GM12878 (cell line): Measurements from ENCODE around the gene DNAJC28. TPM values are rescaled to one million over a fixed set of nuclear protein-coding genes. Genes with fewer than 3 reads are reported as not detected.

Experiments used
- BRCA1 ChIP-seq: IDR thresholded peaks from 2 replicates; pipeline ENCODE4 v1.6.1; 2011; ENCODE audit warnings: low read depth, low read length, improper control_type of control experiment
- CBFB ChIP-seq: IDR thresholded peaks from 2 replicates; pipeline ENCODE4 v1.6.1; 2016; ENCODE audit warnings: antibody characterized with exemption, low read depth
- CHD1 ChIP-seq: IDR thresholded peaks from 2 replicates; pipeline ENCODE4 v1.6.1; 2012; ENCODE audit warnings: low read depth, low read length, improper control_type of control experiment
- DPF2 ChIP-seq: fragments of 450-650 bp; IDR thresholded peaks from 2 replicates; pipeline ENCODE4 v1.6.1; 2017; ENCODE audit warnings: mild to moderate bottlenecking
- ETV6 ChIP-seq, 2 experiments: fragments of 450-650 bp in 1 of 2; IDR thresholded peaks in 1 of 2; conservative IDR thresholded peaks in 1 of 2; 2 replicates each; pipeline ENCODE4 v1.6.1; 2014; ENCODE audit warnings: antibody characterized with exemption in 1 of 2, borderline replicate concordance in 1 of 2, low read depth in 1 of 2, mild to moderate bottlenecking in 1 of 2, moderate library complexity in 1 of 2
- IKZF1 ChIP-seq: fragments of 450-650 bp; conservative IDR thresholded peaks from 2 replicates; pipeline ENCODE4 v1.6.1; 2017; ENCODE audit warnings: antibody characterized with exemption, mild to moderate bottlenecking
- NFIC ChIP-seq: IDR thresholded peaks from 2 replicates; pipeline ENCODE4 v1.6.1; 2012; ENCODE audit warnings: low read depth, mild to moderate bottlenecking, inconsistent platforms, low read length, moderate library complexity
- POLR2A ChIP-seq: IDR thresholded peaks from 2 replicates; pipeline ENCODE4 v1.6.1; 2011; ENCODE audit warnings: low read depth, mild to moderate bottlenecking, low read length
- POLR2AphosphoS5 ChIP-seq: IDR thresholded peaks from 2 replicates; pipeline ENCODE4 v1.6.1; 2011; ENCODE audit warnings: mild to moderate bottlenecking, low read length, inconsistent platforms
- RUNX3 ChIP-seq: IDR thresholded peaks from 2 replicates; pipeline ENCODE4 v1.6.1; 2012; ENCODE audit warnings: low read length, inconsistent platforms
- SUPT20H ChIP-seq: IDR thresholded peaks from 2 replicates; pipeline ENCODE4 v1.6.1; 2011; ENCODE audit warnings: low read depth, mild to moderate bottlenecking, low read length, moderate library complexity, borderline replicate concordance; ENCODE audit not compliant: control insufficient read depth
- SUZ12 ChIP-seq: fragments of 200-600 bp; sonication (generic); IDR thresholded peaks from one replicate; pipeline ENCODE4 v1.6.1; 2018; ENCODE audit warnings: antibody characterized with exemption, mild to moderate bottlenecking; ENCODE audit not compliant: unreplicated experiment
- TCF7 ChIP-seq: IDR thresholded peaks from 2 replicates; pipeline ENCODE4 v1.6.1; 2014; ENCODE audit warnings: antibody characterized with exemption, borderline replicate concordance
- ZNF274 ChIP-seq: IDR thresholded peaks from one replicate; pipeline ENCODE4 v1.8.0; 2011; ENCODE audit not compliant: insufficient read length, insufficient read depth
- ZNF622 ChIP-seq: fragments of 450-650 bp; IDR thresholded peaks from 2 replicates; pipeline ENCODE4 v1.6.1; 2017; ENCODE audit warnings: mild to moderate bottlenecking, inconsistent platforms
- polyA plus RNA-seq, 11 experiments: library from polyadenylated mRNA; depleted of rRNA in 4 of 11; unstranded in 6 of 11; stranded (reverse) in 5 of 11; fragments of >200 nt; fragmentation: Nextera tagmentation in 4 of 11; fragmentation: Illumina TruSeq in 1 of 11; extraction: Ambion mirVana in 4 of 11; extraction: Trizol in 1 of 11; gene quantifications; 1 replicate in 1 of 11; 2 replicates in 10 of 11; pipeline versions ENCODE4 v1.2.1 to v1.2.3, GENCODE V29; 2011 to 2016; ENCODE audit warnings: inconsistent platforms in 2 of 11, missing spikeins in 2 of 11, low read depth in 1 of 11
- total RNA-seq, 4 experiments: library from RNA; depleted of rRNA in 3 of 4; stranded (reverse); fragments of >200 nt in 3 of 4; fragmentation: Illumina TruSeq in 1 of 4; extraction: Trizol in 1 of 4; gene quantifications; 2 replicates each; pipeline versions ENCODE4 v1.2.1 to v1.2.3, GENCODE V29; 2013 to 2021
- TF ChIP-seq, protein P1 (sequence below): fragments of 450-650 bp; IDR thresholded peaks from 2 replicates; pipeline ENCODE4 v1.6.1; 2018; ENCODE audit warnings: borderline replicate concordance, mild to moderate bottlenecking; ENCODE audit not compliant: partially characterized antibody
- TF ChIP-seq, protein P2 (sequence below): fragments of 450-650 bp; IDR thresholded peaks from 2 replicates; pipeline ENCODE4 v1.6.1; 2014; ENCODE audit warnings: mild to moderate bottlenecking
- TF ChIP-seq, protein P3 (sequence below): fragments of 150-350 bp; IDR thresholded peaks from 2 replicates; pipeline ENCODE4 v1.6.1; 2014; ENCODE audit warnings: mild to moderate bottlenecking, low read depth, low read length
- TF ChIP-seq, protein P4 (sequence below): fragments of 450-650 bp; IDR thresholded peaks from 2 replicates; pipeline ENCODE4 v1.6.1; 2016; ENCODE audit warnings: mild to moderate bottlenecking, moderate library complexity, borderline replicate concordance

DNAJC28 gene
- total and polyA plus RNA-seq, 10 of the 15 experiments (the other 5 are each of a cell fraction or from before 2014, with no cell fraction given), result 0.26 to 0.77 (median 0.54) TPM

DNA sequence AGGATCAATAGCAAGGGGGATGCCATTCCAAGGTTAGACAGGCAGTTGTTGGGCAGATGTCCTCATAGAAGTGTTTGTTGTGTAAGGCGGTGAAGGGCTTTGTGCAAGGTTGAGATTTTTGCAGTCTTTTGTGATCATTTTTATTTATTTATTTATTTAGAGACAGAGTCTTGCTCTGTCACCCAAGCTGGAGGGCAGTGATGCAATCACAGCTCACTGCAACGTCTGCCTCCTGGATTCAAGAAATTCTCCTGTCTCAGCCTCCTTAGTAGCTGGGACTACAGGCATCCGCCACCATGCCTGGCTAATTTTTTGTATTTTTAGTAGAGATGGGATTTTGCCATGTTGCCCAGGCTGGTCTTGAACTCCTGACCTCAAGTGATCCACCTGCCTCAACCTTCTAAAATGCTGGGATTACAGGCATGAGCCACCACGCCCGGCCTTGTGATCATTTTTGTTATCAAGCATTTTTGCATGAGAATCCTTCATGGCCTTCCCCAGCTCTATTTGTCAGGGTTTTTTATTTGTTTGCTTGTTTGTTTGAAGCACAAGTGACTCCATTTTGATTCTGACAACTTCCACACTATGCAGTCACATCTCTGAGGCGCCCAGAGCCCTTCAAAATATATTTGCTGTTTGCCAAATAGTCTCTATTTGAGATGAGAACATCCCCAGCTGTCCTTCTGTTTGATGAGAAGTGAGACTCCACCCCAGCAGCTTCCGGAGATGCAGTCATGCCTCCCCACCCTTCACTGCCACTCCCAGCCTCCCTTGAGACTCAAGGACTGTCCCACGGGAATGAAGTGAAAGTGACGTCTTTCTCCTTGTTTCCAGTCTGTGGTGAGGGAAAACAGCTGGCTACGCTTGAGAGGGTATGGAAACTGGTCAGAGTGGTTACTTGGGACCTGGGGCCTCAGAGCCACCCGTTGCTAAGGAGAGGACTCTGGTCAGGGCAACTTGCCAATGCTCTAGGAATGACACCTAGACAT is 49.7 kb downstream of the DNAJC28 start (continued):
- TF ChIP-seq IKZF1, result peak; percentile 98
- TF ChIP-seq POLR2A, result no peak; the same call in 1 of the 2 replicates
- no peak for TF ChIP-seq ZNF622
- TF ChIP-seq TCF7, result no peak
- TF ChIP-seq POLR2AphosphoS5, result no peak; the same call in 1 of the 2 replicates
- TF ChIP-seq ETV6 (conservative IDR thresholded peaks at IDR 0.05 in 1 of 2, IDR thresholded peaks at IDR 0.05 in 1 of 2; ENCODE audit: borderline replicate concordance in 1 of 2, low read depth in 1 of 2), result peak in 1 of 2 experiments; percentile 69; a peak in 2 of 4 replicates
- no peak for TF ChIP-seq CHD1
- TF ChIP-seq BRCA1, result no peak
- TF ChIP-seq, protein P1, sequence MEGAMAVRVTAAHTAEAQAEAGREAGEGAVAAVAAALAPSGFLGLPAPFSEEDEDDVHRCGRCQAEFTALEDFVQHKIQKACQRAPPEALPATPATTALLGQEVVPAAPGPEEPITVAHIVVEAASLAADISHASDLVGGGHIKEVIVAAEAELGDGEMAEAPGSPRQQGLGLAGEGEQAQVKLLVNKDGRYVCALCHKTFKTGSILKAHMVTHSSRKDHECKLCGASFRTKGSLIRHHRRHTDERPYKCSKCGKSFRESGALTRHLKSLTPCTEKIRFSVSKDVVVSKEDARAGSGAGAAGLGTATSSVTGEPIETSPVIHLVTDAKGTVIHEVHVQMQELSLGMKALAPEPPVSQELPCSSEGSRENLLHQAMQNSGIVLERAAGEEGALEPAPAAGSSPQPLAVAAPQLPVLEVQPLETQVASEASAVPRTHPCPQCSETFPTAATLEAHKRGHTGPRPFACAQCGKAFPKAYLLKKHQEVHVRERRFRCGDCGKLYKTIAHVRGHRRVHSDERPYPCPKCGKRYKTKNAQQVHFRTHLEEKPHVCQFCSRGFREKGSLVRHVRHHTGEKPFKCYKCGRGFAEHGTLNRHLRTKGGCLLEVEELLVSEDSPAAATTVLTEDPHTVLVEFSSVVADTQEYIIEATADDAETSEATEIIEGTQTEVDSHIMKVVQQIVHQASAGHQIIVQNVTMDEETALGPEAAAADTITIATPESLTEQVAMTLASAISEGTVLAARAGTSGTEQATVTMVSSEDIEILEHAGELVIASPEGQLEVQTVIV, result no peak
- TF ChIP-seq NFIC, result peak; percentile 92
- TF ChIP-seq, protein P2, sequence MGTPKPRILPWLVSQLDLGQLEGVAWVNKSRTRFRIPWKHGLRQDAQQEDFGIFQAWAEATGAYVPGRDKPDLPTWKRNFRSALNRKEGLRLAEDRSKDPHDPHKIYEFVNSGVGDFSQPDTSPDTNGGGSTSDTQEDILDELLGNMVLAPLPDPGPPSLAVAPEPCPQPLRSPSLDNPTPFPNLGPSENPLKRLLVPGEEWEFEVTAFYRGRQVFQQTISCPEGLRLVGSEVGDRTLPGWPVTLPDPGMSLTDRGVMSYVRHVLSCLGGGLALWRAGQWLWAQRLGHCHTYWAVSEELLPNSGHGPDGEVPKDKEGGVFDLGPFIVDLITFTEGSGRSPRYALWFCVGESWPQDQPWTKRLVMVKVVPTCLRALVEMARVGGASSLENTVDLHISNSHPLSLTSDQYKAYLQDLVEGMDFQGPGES, result no peak
- TF ChIP-seq DPF2, result peak; percentile 75; the same call in 1 of the 2 replicates
- no peak for TF ChIP-seq ZNF274
- no peak for TF ChIP-seq SUPT20H
- TF ChIP-seq, protein P3, sequence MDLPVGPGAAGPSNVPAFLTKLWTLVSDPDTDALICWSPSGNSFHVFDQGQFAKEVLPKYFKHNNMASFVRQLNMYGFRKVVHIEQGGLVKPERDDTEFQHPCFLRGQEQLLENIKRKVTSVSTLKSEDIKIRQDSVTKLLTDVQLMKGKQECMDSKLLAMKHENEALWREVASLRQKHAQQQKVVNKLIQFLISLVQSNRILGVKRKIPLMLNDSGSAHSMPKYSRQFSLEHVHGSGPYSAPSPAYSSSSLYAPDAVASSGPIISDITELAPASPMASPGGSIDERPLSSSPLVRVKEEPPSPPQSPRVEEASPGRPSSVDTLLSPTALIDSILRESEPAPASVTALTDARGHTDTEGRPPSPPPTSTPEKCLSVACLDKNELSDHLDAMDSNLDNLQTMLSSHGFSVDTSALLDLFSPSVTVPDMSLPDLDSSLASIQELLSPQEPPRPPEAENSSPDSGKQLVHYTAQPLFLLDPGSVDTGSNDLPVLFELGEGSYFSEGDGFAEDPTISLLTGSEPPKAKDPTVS, result no peak
- TF ChIP-seq CBFB, result peak; percentile 82
- TF ChIP-seq RUNX3, result peak; percentile 95
- TF ChIP-seq, protein P4, sequence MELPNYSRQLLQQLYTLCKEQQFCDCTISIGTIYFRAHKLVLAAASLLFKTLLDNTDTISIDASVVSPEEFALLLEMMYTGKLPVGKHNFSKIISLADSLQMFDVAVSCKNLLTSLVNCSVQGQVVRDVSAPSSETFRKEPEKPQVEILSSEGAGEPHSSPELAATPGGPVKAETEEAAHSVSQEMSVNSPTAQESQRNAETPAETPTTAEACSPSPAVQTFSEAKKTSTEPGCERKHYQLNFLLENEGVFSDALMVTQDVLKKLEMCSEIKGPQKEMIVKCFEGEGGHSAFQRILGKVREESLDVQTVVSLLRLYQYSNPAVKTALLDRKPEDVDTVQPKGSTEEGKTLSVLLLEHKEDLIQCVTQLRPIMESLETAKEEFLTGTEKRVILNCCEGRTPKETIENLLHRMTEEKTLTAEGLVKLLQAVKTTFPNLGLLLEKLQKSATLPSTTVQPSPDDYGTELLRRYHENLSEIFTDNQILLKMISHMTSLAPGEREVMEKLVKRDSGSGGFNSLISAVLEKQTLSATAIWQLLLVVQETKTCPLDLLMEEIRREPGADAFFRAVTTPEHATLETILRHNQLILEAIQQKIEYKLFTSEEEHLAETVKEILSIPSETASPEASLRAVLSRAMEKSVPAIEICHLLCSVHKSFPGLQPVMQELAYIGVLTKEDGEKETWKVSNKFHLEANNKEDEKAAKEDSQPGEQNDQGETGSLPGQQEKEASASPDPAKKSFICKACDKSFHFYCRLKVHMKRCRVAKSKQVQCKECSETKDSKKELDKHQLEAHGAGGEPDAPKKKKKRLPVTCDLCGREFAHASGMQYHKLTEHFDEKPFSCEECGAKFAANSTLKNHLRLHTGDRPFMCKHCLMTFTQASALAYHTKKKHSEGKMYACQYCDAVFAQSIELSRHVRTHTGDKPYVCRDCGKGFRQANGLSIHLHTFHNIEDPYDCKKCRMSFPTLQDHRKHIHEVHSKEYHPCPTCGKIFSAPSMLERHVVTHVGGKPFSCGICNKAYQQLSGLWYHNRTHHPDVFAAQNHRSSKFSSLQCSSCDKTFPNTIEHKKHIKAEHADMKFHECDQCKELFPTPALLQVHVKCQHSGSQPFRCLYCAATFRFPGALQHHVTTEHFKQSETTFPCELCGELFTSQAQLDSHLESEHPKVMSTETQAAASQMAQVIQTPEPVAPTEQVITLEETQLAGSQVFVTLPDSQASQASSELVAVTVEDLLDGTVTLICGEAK, result peak; percentile 9; the same call in 1 of the 2 replicates
- no peak for TF ChIP-seq SUZ12
